Body of pancreas (tissue), 4 donors: ENCODE data around the gene ZNF500. TPM values are rescaled to one million over a fixed set of nuclear protein-coding genes. Genes with fewer than 3 reads are reported as not detected.

Source experiments
- ATAC-seq: fragments of 150-250 bp; one replicate; pipeline ENCODE4 v1.9.1; 2016
- DNase-seq, 4 donors: peaks; one replicate each; pipeline ENCODE4 v3.0.0-alpha.2; 2019
- H3K27ac ChIP-seq, 4 donors: fragments of 200-600 bp; sonication (generic); 1 replicate in 3 of 4; 2 replicates in 1 of 4; pipeline versions ENCODE4 v1.5.1 to v1.6.1; 2016 to 2019; ENCODE audit warnings: mild to moderate bottlenecking in 1 of 4, mixed read lengths in 1 of 4, moderate library complexity in 1 of 4
- H3K27me3 ChIP-seq, 2 donors: fragments of 200-600 bp; sonication (generic); one replicate each; pipeline ENCODE4 v1.6.0; 2016; ENCODE audit warnings: mild to moderate bottlenecking in 1 of 2
- H3K36me3 ChIP-seq, 2 donors: fragments of 200-600 bp; sonication (generic); replicated peaks in 1 of 2; 2 replicates each; pipeline ENCODE4 v1.5.1; 2016; ENCODE audit warnings: low read depth in 2 of 2; ENCODE audit not compliant: insufficient read depth in 1 of 2
- H3K4me1 ChIP-seq: fragments of 200-600 bp; sonication (generic); one replicate; pipeline ENCODE4 v1.6.0; 2016
- H3K4me3 ChIP-seq, 2 donors: fragments of 200-600 bp; sonication (generic); 1 replicate in 1 of 2; 2 replicates in 1 of 2; pipeline ENCODE4 v1.5.1; 2016 to 2019
- H3K9me3 ChIP-seq, 3 donors: fragments of 200-600 bp; sonication (generic); 1 replicate in 2 of 3; 2 replicates in 1 of 3; pipeline ENCODE4 v1.5.1; 2016
- POLR2A ChIP-seq, 3 donors: fragments of 450-650 bp; IDR thresholded peaks; one replicate each; pipeline ENCODE4 v1.6.1; 2016; ENCODE audit warnings: antibody characterized with exemption in 3 of 3, mild to moderate bottlenecking in 2 of 3
- WGBS, 2 donors: methylation state at CpG; one replicate each; pipeline ENCODE4 v1.1.5; 2017; 5-methylcytosine and 5-hydroxymethylcytosine counted together
- intact Hi-C: fragments of 100-400 bp; cut with DNase I; formaldehyde crosslinking; loops from one replicate; pipeline ENCODE4 v1.15.1; 2023
- total RNA-seq, 2 donors: library from RNA; depleted of rRNA; stranded (reverse); fragments of >200 nt; gene quantifications; one replicate each; pipeline ENCODE4 v1.1.0, GENCODE V29; 2016
- TF ChIP-seq, protein P1 (sequence below), 7 experiments: fragments of 450-650 bp in 4 of 7; fragments of 200-600 bp in 3 of 7; sonication (generic) in 3 of 7; IDR thresholded peaks; one replicate each; pipeline ENCODE4 v1.5.1; 2016 to 2019; ENCODE audit warnings: antibody characterized with exemption in 7 of 7

ZNF500 gene
- total RNA-seq, 2 donors from 2014 or later: 7.5 to 13.8 TPM

DNA sequence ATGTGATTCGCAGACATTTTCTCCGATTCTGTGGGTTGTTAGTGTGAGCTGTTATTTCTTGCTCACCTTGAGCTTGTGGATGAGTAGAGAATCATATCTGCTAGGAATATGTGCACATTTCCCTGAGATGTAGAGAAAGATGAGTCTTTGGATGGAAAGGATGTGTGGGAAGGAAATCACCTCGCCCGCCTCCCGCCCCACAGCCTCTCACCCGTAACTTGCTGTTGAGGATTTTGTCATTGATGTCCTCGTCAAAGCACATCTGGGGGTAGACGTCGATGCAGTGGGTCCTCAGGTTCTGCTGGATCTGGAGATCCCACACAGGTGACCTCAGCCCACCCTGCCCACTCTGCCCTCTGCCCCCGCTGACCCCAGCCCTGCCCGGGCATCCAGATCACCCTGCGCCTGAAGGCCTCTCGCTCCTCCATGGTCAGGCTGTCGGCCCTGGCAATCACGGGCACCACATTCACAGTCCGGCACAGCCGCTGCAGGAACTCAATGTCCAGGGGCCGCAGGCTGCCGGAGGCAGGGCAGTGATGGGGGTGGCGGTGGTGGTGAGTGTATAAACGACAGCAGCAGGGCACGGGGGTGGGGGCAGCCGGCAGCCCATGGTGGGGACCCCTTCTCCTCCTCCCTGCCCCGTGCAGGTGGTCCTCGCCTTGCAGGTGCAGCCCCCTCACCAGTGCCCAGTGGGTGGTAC is 16.4 kb upstream of the ZNF500 start:
- TF ChIP-seq, protein P1, sequence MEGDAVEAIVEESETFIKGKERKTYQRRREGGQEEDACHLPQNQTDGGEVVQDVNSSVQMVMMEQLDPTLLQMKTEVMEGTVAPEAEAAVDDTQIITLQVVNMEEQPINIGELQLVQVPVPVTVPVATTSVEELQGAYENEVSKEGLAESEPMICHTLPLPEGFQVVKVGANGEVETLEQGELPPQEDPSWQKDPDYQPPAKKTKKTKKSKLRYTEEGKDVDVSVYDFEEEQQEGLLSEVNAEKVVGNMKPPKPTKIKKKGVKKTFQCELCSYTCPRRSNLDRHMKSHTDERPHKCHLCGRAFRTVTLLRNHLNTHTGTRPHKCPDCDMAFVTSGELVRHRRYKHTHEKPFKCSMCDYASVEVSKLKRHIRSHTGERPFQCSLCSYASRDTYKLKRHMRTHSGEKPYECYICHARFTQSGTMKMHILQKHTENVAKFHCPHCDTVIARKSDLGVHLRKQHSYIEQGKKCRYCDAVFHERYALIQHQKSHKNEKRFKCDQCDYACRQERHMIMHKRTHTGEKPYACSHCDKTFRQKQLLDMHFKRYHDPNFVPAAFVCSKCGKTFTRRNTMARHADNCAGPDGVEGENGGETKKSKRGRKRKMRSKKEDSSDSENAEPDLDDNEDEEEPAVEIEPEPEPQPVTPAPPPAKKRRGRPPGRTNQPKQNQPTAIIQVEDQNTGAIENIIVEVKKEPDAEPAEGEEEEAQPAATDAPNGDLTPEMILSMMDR (IDR thresholded peaks at IDR 0.05): no peak
- TF ChIP-seq POLR2A (IDR thresholded peaks at IDR 0.05): no peak
- H3K27ac ChIP-seq: no peak overlapping the region
- H3K36me3 ChIP-seq: no peaks in the 10 kb centered on the region
- H3K9me3 ChIP-seq: no peaks in the 10 kb centered on the region
- WGBS, 2 donors: 80 to 94% methylated on average over 9 to 25 of the region's 25 CpGs
- no peak overlapping the region for H3K4me3 ChIP-seq
- ATAC-seq (no peak), DNase-seq (no peak)
- intact Hi-C loops: no loop called here
- peaks cover 8% of the 10 kb centered on the region for H3K4me1 ChIP-seq
- no peaks in the 10 kb centered on the region for H3K27me3 ChIP-seq

DNA sequence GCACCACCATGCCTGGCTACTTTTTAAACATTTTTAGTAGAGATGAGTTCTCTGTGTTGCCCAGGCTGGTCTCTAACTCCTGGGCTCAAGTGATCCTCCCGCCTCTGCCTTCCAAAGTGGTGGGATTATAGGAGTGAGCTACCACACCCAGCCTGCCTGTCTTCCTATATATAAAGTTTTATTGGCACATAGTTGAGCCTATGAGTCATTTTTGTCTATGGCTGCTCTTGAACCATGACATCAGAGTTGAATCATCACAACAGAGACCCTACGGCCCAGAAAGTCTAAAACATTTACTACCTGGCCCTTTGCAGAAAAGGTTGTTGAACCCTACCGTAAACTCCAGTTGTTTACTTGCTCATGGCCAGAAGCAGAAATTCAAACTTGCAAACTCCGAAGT is 13.3 kb upstream of the ZNF500 start:
- no peaks in the 10 kb centered on the region for H3K4me1 ChIP-seq
- WGBS, 2 donors: 75 to 87% methylated on average over 4 of the region's 4 CpGs
- no peaks in the 10 kb centered on the region for H3K36me3 ChIP-seq
- ATAC-seq (no peak), DNase-seq (no peak)
- no peak overlapping the region for H3K27ac ChIP-seq
- H3K4me3 ChIP-seq: no peak overlapping the region
- intact Hi-C loops: no loop called here
- TF ChIP-seq, protein P1 (IDR thresholded peaks at IDR 0.05): no peak
- no peak for TF ChIP-seq POLR2A (IDR thresholded peaks at IDR 0.05)
- no peaks in the 10 kb centered on the region for H3K9me3 ChIP-seq
- H3K27me3 ChIP-seq: no peaks in the 10 kb centered on the region

DNA sequence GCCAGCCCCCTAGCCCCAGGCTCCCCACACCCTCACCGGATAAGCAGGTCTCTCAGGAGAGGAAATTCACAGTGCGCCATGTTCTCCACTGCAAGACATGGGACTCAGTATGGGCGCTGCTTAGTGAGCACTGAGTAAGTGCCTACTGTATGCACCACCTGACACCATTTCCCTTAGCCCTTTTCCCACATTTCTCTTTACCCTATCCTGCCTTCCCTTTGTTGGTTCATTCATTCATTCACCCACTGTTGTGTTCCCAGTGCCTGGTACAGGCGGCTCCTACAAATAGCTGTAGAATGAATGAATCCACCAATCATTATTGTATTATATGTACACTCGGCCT is 11.1 kb upstream of the ZNF500 start:
- TF ChIP-seq POLR2A (IDR thresholded peaks at IDR 0.05): no peak
- TF ChIP-seq, protein P1 (IDR thresholded peaks at IDR 0.05): no peak
- Histone ChIP-seq H3K4me1 (no peaks in the 10 kb centered on the region), H3K4me3 (no peak overlapping the region), H3K36me3 (no peaks in the 10 kb centered on the region), H3K27ac (no peak overlapping the region), H3K9me3 (no peaks in the 10 kb centered on the region), H3K27me3 (no peaks in the 10 kb centered on the region)
- ATAC-seq: no peak
- 76 to 84% methylated on average over 4 to 5 of the region's 5 CpGs for whole genome bisulfite sequencing, 2 donors
- no peak for DNase-seq
- intact Hi-C loops: no loop called here

DNA sequence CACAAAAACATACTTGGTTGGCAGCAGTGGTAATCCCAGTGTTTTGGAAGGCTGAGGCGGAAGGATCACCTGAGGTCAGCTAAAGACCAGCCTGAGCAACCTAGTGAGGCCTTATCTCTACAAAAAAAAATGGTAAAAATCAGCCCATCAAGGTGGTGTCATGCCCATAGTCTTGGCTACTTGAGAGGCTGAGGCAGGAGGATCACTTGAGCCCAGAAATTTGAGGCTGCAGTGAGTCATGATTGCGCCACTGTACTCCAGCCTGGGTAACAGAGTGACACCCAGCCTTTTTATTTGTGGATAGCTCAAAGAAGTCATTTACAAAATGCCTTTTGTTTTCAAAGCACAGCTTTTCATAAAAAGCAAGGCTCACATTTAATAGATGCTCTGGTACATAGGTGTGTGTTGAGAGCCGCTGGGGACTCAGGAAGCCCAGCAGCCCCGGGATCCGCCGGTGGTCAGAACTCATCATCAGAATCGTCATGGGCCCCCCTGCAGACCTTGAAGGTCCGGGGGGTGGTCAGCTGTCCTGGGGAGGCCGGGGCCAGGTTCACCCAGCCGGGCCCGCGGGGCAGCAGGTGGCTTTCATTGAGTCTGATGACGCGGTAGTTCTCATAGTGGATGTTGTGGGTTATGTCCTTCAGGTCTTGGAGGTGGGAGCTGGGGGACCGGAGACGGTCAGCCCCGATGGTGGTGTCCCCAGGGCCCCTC is 10.5 kb upstream of the ZNF500 start:
- 86 to 87% methylated on average over 5 to 17 of the region's 17 CpGs for WGBS, 2 donors
- no peak for TF ChIP-seq POLR2A (IDR thresholded peaks at IDR 0.05)
- TF ChIP-seq, protein P1 (IDR thresholded peaks at IDR 0.05): no peak
- no peaks in the 10 kb centered on the region for H3K4me1 ChIP-seq
- no peaks in the 10 kb centered on the region for H3K36me3 ChIP-seq
- H3K27me3 ChIP-seq: no peaks in the 10 kb centered on the region
- DNase-seq (no peak), ATAC-seq (no peak)
- H3K4me3 ChIP-seq: no peak overlapping the region
- H3K27ac ChIP-seq: no peak overlapping the region
- intact Hi-C loops: no loop called here
- no peaks in the 10 kb centered on the region for H3K9me3 ChIP-seq
